Activated naive CD4-positive, alpha-beta T cell treated with anti-CD3 and anti-CD28 coated beads for 36 hours (primary cell): ENCODE results near the gene SORBS1. TPM values are rescaled to one million over a fixed set of nuclear protein-coding genes. Genes with fewer than 3 reads are reported as not detected.

Experiments
- CTCF ChIA-PET: fragments of 350-600 bp; sonication (Branson Sonifier 250); formaldehyde crosslinking; loops from one replicate; lab custom pipeline; 2021; ENCODE audit warnings: antibody characterized with exemption; lab: Charles Lee
- DNase-seq: peaks from one replicate; pipeline ENCODE4 v3.0.0-alpha.2; 2020
- H3K27ac Mint-ChIP-seq: one replicate; pipeline ENCODE4 v1.8.0; 2021; ENCODE audit warnings: mild to moderate bottlenecking, mixed read lengths
- H3K27me3 Mint-ChIP-seq: one replicate; pipeline ENCODE4 v1.8.0; 2021; ENCODE audit warnings: low read depth, mixed read lengths
- H3K36me3 Mint-ChIP-seq: one replicate; pipeline ENCODE4 v1.8.0; 2021; ENCODE audit warnings: low read depth, mixed read lengths
- H3K4me1 Mint-ChIP-seq: one replicate; pipeline ENCODE4 v1.8.0; 2021; ENCODE audit warnings: low read depth, mixed read lengths
- H3K4me3 Mint-ChIP-seq: one replicate; pipeline ENCODE4 v1.8.0; 2021; ENCODE audit warnings: mild to moderate bottlenecking, moderate library complexity, mixed read lengths
- H3K9me3 Mint-ChIP-seq: one replicate; pipeline ENCODE4 v1.8.0; 2021; ENCODE audit warnings: mixed read lengths
- intact Hi-C: fragments of 100-400 bp; cut with micrococcal nuclease; formaldehyde crosslinking; loops from one replicate; pipeline ENCODE4 v1.15.1; 2023
- total RNA-seq, 2 experiments: library from RNA; stranded (reverse); gene quantifications; one replicate each; pipeline ENCODE4 v1.2.3, GENCODE V29; 2021

SORBS1 gene
- total RNA-seq, 2 experiments from 2014 or later, result 0.77 to 0.93 TPM

DNA sequence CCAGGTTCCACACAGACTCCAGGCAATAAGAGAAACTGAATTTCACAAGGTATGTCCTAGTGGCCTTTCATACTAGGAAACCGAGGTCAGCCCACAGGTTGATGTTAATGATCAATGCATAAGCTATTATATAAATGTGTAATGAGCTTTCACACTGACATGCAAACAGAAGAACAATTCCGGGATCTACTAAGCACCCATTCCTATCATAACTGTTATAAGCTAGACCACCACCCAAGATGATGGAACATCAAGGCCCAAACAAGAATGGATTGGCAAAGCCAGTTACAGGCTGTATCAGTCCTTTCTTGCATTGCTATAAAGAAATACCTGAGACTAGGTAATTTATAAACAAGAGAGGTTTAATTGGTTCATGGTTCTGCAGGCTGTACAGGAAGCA is 15.2 kb downstream of the SORBS1 start:
- Mint-ChIP-seq H3K36me3 (no peaks in the 10 kb centered on the region), H3K4me3 (no peak overlapping the region), H3K9me3 (no peaks in the 10 kb centered on the region), H3K27me3 (peaks cover 4% of the 10 kb centered on the region), H3K4me1 (no peaks in the 10 kb centered on the region), H3K27ac (no peak overlapping the region)
- DNase-seq, result no peak
- intact Hi-C loops, result no loop called here
- CTCF ChIA-PET, result no interaction called here

DNA sequence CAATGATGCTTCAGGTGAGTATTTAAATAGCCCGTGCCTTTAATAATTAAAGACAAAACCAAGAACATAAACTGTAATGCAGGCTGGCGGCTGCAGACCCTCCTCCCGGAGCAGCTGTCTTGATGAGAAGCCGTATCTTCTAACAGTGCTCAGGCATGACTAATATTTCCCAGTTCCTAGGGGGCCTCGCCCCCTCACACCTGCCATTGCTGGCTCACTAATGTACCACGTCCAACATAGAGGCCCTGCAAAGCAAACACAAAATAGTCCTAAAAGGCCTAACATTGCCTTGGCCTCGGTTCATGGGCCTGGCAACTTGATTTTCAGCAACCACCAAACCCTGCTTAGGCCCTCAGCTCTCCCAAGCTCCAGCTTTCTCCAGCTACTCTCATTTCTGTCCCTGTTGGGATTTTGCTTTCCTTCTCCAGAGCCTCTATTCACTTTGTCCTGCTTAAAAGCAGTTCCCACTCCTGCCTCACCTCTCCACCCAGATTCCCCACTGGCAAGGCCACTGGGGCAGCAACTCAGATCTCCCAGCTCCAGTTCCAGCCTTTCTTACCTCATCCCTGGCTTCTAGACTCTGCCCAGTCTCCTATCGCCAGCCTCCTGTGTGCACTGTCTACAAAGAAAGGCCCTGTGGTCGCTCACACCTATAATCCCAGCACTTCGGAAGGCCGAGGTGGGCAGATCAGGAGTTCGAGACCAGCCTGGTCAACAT is 16.2 kb downstream of the SORBS1 start:
- no peaks in the 10 kb centered on the region for H3K36me3 Mint-ChIP-seq
- intact Hi-C loops, result no loop called here
- no peak overlapping the region for H3K27ac Mint-ChIP-seq
- CTCF ChIA-PET, result no interaction called here
- no peaks in the 10 kb centered on the region for H3K4me1 Mint-ChIP-seq
- H3K4me3 Mint-ChIP-seq, result no peak overlapping the region
- DNase-seq, result no peak
- H3K27me3 Mint-ChIP-seq, result peaks cover 4% of the 10 kb centered on the region
- H3K9me3 Mint-ChIP-seq, result no peaks in the 10 kb centered on the region

DNA sequence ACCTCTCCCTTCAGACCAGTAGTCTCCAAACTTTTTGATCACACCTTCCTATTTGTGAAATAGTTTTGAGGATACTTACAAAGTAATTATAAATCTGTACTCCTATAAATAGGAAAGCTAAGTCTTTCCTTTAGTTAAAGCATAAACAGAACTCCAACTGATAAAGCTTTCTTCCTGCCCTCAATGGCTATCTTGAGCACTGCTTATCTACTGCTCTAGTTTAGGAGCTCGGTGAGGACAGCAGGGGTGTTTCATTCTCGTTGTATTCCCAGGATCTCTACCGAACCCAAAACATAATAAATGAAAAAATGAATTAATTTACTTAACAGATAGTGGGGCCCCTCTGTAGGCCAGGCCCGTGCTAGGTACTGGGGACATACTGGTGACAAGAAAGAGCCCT is 17.7 kb downstream of the SORBS1 start:
- intact Hi-C loops, result no loop called here
- Mint-ChIP-seq H3K4me3 (no peak overlapping the region), H3K4me1 (no peaks in the 10 kb centered on the region), H3K36me3 (no peaks in the 10 kb centered on the region), H3K9me3 (no peaks in the 10 kb centered on the region), H3K27me3 (no peaks in the 10 kb centered on the region), H3K27ac (no peak overlapping the region)
- CTCF ChIA-PET, result no interaction called here
- DNase-seq, result no peak

DNA sequence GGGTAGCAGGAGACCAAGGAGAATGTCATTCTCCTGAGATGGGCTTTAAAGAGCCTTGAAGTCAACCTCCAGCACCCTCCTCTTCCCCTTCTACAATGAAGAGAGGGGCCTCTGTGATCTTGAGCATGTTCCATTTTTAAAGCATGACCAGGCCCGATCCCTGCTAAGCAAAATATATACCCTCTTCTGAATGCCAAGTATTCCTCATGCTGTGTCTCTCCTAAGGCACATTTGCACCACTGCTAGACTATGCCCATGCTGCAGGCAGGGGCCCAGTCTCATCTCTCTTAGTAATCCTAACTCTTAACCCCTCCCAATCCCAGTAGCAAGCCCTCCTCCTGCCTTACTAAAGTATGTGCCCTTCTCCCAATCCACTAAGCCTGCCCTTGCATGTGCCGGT is 18.4 kb downstream of the SORBS1 start:
- Mint-ChIP-seq H3K4me1 (no peaks in the 10 kb centered on the region), H3K4me3 (no peak overlapping the region), H3K9me3 (no peaks in the 10 kb centered on the region), H3K27me3 (no peaks in the 10 kb centered on the region), H3K36me3 (no peaks in the 10 kb centered on the region), H3K27ac (no peak overlapping the region)
- no peak for DNase-seq
- CTCF ChIA-PET, result no interaction called here
- intact Hi-C loops, result no loop called here

DNA sequence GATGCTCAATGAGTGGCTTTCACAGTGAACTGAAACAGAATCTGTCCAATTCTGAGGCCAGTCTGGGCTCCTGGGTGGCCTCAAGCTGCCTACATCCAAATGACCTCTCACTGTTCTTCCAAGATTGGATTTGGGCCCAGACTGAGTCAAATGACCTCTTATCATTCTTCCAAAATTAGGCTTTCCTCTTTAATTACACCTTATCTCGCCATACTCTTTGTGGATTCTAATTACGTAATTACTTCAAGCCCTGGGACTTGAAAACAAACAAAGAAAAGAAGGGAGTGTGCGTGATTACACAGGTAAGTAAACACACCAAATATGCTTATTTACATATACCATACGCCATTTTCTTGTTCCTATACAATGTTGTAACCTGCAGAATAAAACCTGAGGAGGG is 18.8 kb downstream of the SORBS1 start:
- H3K4me3 Mint-ChIP-seq, result no peak overlapping the region
- intact Hi-C loops, result no loop called here
- H3K27me3 Mint-ChIP-seq, result no peaks in the 10 kb centered on the region
- no peak for DNase-seq
- H3K36me3 Mint-ChIP-seq, result no peaks in the 10 kb centered on the region
- CTCF ChIA-PET, result no interaction called here
- no peak overlapping the region for H3K27ac Mint-ChIP-seq
- no peaks in the 10 kb centered on the region for H3K9me3 Mint-ChIP-seq
- H3K4me1 Mint-ChIP-seq, result no peaks in the 10 kb centered on the region

DNA sequence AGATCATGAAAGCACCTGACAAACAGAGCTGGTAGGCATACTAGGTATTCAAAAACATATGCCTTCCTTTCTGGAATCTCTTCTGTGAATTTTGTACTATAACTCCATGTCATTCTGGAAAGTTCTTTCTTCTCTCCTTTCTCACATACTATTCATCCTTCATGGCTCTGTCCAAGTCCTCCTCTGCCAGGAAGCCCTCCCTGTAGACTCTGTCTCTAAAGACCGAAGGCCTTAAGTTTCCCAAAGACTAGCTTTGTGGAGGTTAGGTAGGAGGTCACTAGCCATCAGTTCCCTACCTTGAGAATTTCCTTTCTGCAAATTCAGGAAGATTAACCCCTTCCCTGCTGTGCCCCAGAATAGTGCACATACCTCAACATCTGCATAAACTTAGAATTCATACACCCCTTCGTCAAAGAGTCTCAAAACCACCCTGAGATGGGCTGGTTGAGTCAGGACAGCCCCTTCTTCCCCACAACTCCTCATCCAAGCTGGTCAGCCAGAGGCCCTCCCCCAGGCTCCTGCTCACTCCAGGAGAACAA is 20.6 kb downstream of the SORBS1 start:
- CTCF ChIA-PET, result no interaction called here
- no peak for DNase-seq
- no peak overlapping the region for H3K4me3 Mint-ChIP-seq
- H3K4me1 Mint-ChIP-seq, result no peaks in the 10 kb centered on the region
- intact Hi-C loops, result no loop called here
- H3K9me3 Mint-ChIP-seq, result no peaks in the 10 kb centered on the region
- H3K27me3 Mint-ChIP-seq, result no peaks in the 10 kb centered on the region
- no peaks in the 10 kb centered on the region for H3K36me3 Mint-ChIP-seq
- H3K27ac Mint-ChIP-seq, result no peak overlapping the region

DNA sequence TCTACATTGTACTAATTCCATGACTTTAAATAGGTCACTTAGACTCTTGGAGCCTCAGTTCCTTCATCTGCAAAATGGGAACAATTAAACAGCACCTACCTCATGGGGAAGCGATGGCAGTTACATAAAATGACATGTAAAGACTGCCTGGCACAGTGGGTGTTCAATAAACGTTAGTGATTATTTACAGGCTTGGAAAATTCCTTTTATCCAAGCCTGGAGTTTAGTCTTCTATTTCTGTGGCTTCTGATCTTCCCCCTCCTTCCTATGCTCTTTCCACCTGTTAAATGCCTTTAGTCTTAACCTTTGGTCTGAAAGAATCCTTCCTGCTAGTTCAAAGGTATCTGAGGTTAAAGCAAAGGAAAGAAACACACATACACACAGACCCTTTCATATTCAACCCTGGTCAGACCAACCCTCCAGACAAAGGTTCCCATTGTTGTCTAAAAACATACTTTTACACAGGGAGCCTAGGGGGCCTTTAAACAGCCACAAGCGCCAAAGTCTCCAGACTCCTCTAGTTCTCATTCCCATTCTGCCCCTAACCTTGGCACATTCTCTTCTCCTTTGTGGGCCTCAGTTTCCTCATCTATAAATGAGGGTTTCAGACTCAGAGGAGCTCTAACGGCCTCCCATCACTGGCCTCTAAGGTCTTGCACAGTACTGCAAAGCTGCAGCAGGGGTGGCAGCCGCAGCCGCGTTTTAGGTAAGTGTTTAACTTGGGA is 21.4 kb downstream of the SORBS1 start:
- Mint-ChIP-seq H3K4me3 (no peak overlapping the region), H3K9me3 (no peaks in the 10 kb centered on the region), H3K4me1 (no peaks in the 10 kb centered on the region), H3K27me3 (no peaks in the 10 kb centered on the region), H3K36me3 (no peaks in the 10 kb centered on the region), H3K27ac (no peak overlapping the region)
- intact Hi-C loops, result no loop called here
- CTCF ChIA-PET, result no interaction called here
- no peak for DNase-seq

DNA sequence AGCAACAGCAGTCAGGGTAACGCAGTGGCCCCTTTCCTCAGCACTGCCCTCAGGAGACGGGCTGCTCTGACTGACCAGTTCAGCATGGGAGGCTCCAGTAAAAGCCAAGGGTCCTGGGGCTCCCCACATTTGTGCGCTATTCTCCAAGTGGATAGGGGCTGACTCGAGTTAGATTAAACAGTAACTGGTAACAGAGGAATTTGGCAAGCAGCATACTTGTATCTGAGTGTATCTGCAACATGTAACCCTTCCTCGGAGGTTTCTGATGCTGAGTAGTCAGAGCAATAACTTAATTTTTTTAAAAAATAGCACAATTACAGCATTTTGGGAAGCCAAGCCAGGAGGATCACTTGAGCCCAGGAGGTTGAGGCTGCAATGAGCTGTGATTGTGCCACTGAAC is 22.8 kb downstream of the SORBS1 start:
- H3K4me3 Mint-ChIP-seq, result no peak overlapping the region
- no peaks in the 10 kb centered on the region for H3K36me3 Mint-ChIP-seq
- CTCF ChIA-PET, result interaction anchor here (0.6 kb wide), 1 partner anchor 13 kb away, joined by 5 read pairs; no protein-coding TSS in a partner anchor
- H3K27me3 Mint-ChIP-seq, result no peaks in the 10 kb centered on the region
- no peaks in the 10 kb centered on the region for H3K4me1 Mint-ChIP-seq
- H3K27ac Mint-ChIP-seq, result no peak overlapping the region
- intact Hi-C loops, result no loop called here
- DNase-seq, result no peak
- H3K9me3 Mint-ChIP-seq, result no peaks in the 10 kb centered on the region

DNA sequence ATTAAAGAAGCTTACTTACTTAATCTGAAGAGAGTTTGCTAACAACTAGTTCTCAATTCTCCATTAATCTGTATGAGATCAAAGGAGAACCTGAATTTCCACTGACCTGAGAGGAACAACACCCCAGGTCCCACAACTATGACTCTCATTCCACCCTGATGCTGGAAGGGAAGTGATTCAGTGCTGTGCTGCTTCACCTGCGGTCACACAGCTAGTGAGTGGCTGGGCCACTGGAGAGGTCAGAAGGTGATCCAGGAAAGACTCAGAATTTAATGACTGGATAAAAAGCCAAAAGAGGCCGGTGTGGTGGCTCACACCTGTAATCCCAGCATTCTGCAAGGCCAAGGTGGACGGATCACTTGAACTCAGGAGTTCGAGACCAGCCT is 23.6 kb downstream of the SORBS1 start:
- Mint-ChIP-seq H3K27me3 (no peaks in the 10 kb centered on the region), H3K4me3 (no peak overlapping the region), H3K4me1 (no peaks in the 10 kb centered on the region), H3K27ac (no peak overlapping the region), H3K9me3 (no peaks in the 10 kb centered on the region), H3K36me3 (no peaks in the 10 kb centered on the region)
- intact Hi-C loops, result no loop called here
- CTCF ChIA-PET, result no interaction called here
- no peak for DNase-seq

DNA sequence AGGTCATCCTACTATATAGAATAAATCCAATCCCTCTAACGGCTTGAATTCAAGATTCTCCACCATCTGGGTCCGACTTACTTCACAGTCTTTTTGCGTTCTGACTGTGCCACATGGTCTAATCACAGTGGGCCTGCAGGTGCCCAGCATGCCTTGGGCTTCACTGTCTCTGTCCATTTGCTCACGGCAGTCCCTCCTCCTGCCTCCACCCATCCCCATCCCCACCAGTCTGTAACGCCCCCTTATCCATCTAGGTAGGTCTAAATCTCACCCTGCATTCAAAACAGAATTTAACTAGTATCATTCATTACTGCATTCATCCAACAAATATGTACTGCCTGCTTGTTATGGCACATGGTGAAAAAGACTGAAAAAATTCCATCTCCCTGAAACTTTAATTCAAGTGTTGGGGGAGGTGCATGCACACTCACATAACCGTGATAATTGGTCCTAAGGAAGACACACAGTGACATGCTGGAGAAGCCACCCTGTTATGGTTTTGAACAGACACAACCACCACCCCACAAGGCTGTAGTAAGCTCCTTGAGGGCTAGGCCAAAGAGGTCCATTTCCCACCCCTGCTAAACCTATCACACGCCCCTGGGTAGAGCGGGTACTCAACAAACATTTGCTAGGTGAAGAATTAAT is 24.2 kb downstream of the SORBS1 start:
- H3K27me3 Mint-ChIP-seq, result no peaks in the 10 kb centered on the region

DNA sequence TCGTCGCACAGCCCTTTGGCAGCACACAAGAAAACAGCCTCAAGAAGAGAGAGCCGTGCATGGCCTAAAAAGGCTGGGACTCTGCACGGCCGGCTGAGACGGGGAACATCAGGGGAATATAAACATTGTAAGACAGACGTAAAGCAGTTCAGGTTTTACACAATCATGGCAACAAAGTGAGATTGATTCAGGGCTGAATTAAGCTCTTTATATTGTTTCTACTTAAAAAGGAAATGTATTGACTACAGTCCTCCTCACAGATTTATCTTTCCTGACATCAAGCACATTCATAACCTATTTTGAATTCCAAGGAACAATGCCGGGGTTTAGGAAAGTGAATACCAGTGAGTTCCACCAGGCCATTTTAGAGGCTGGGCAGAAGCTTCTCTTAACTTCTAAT is 25.2 kb downstream of the SORBS1 start:
- H3K9me3 Mint-ChIP-seq, result no peaks in the 10 kb centered on the region
- no peaks in the 10 kb centered on the region for H3K4me1 Mint-ChIP-seq
- no peaks in the 10 kb centered on the region for H3K36me3 Mint-ChIP-seq
- CTCF ChIA-PET, result no interaction called here
- no peak overlapping the region for H3K4me3 Mint-ChIP-seq
- no peak overlapping the region for H3K27ac Mint-ChIP-seq
- intact Hi-C loops, result no loop called here
- H3K27me3 Mint-ChIP-seq, result no peaks in the 10 kb centered on the region
- DNase-seq, result no peak

More for the DNA sequence above, 24.2 kb downstream of the SORBS1 start:
- Mint-ChIP-seq H3K4me3 (no peak overlapping the region), H3K9me3 (no peaks in the 10 kb centered on the region), H3K4me1 (no peaks in the 10 kb centered on the region), H3K27ac (no peak overlapping the region), H3K36me3 (no peaks in the 10 kb centered on the region)
- intact Hi-C loops, result no loop called here
- DNase-seq, result no peak
- CTCF ChIA-PET, result no interaction called here

DNA sequence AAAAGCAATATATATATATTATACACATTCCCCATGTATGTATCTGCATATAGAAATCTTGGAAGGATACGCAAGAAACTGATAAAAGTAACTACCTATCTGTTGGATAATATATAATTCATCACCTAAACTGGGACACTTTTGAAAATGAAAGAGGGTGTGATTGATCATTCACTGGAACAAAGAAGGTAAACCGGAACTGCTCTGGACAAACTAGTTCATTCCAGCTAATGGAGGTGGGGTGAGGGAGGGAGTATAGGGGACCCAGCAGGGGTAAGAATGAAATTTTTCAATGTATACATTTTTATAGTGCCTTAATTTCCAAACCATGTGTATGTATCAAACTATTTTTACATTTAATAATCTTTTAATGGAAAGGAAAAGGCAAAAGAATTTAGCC is 25.6 kb downstream of the SORBS1 start:
- Mint-ChIP-seq H3K27me3 (peaks cover 2% of the 10 kb centered on the region), H3K27ac (no peak overlapping the region), H3K4me3 (no peak overlapping the region), H3K36me3 (no peaks in the 10 kb centered on the region), H3K9me3 (no peaks in the 10 kb centered on the region), H3K4me1 (no peaks in the 10 kb centered on the region)
- intact Hi-C loops, result no loop called here
- CTCF ChIA-PET, result no interaction called here
- DNase-seq, result no peak
